Motor neuron (in vitro differentiated cells): ENCODE results near the gene PRIM1. TPM values are rescaled to one million over a fixed set of nuclear protein-coding genes. Genes with fewer than 3 reads are reported as not detected.

Experiments
- ATAC-seq, 8 experiments: fragments of 200-7000 bp; cut with Tn5 transposase; replicated peaks in 6 of 8; 2 replicates each; pipeline ENCODE4 v1.8.0; 2021; ENCODE audit warnings: mild to moderate bottlenecking in 8 of 8, moderate library complexity in 8 of 8
- H3K27ac ChIP-seq, 2 donors: fragments of 250-450 bp; sonication (Bioruptor Pico); 2 replicates each; pipeline ENCODE4 v1.9.0; 2021; ENCODE audit warnings: antibody characterized with exemption in 2 of 2, mild to moderate bottlenecking in 2 of 2, moderate library complexity in 1 of 2
- H3K4me1 ChIP-seq, 2 donors: fragments of 250-450 bp; sonication (Bioruptor Pico); replicated peaks in 1 of 2; 2 replicates each; pipeline ENCODE4 v1.6.1; 2021; ENCODE audit warnings: antibody characterized with exemption in 2 of 2, mild to moderate bottlenecking in 2 of 2, moderate library complexity in 1 of 2
- H3K4me3 ChIP-seq, 5 donors: fragments of 250-450 bp; sonication (Bioruptor Pico); 2 replicates each; pipeline ENCODE4 v1.9.0; 2021; ENCODE audit warnings: antibody characterized with exemption in 5 of 5, mild to moderate bottlenecking in 5 of 5, moderate library complexity in 4 of 5
- WGBS, 10 experiments: fragments of 450-650 bp; shearing (Covaris generic); methylation state at CpG; one replicate each; pipeline ENCODE4 v1.0.0; 2022; 5-methylcytosine and 5-hydroxymethylcytosine counted together
- in situ Hi-C, 9 experiments: fragments of 400-800 bp; cut with MboI; loops; one replicate each; pipeline ENCODE4 v1.15.0; 2021; ENCODE audit warnings: low sequenced_read_pairs in 9 of 9, low pct_unique_long_range_greater_than_20kb in 2 of 9; ENCODE audit not compliant: unreplicated experiment in 9 of 9
- total RNA-seq, 8 experiments: library from RNA; unstranded; fragments of 300-600 nt; gene quantifications; 2 replicates each; pipeline versions ENCODE4 v1.2.3 to v1.2.4, GENCODE V29; 2022

The PRIM1 gene
- total RNA-seq, 8 experiments from 2014 or later = 2.7 to 33.1 (median 18.7) TPM

GRCh38 chr12:56776654-56777053, 24.5 kb upstream of the PRIM1 start:
- Histone ChIP-seq H3K4me3 (no peak overlapping the region), H3K27ac (no peak overlapping the region), H3K4me1 (no peaks in the 10 kb centered on the region)
- ATAC-seq = no peak
- 90 to 100% (median 100%) methylated on average over 1 to 3 of the region's 3 CpGs for WGBS, 10 experiments
- in situ Hi-C loops = no loop called here

DNA sequence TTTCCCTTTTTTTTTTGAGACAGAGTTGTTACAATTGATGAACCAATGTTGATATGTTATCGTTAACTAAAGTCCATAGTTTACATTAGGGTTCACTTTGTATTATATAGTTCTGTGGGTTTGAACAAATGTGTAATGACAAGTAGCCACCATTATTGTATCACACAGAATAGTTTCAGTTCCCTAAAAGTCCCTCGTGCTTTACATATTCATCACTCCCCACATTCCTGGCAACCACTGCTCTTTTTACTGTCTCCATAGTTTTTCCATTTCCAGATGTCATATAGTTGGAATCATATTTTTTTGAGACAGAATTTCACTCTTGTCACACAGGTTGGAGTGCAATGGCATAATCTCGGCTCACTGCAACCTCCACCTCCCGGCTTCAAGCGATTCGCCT, 23.5 kb upstream of the PRIM1 start:
- Histone ChIP-seq H3K4me3 (no peak overlapping the region), H3K27ac (no peak overlapping the region), H3K4me1 (no peaks in the 10 kb centered on the region)
- peak in 2 of 8 experiments; percentile 75 to 79 for ATAC-seq
- WGBS, 10 experiments = 0 to 100% (median 90%) methylated on average over 1 to 6 of the region's 6 CpGs
- in situ Hi-C loops = no loop called here

GRCh38 chr12:56773113-56773512, 21.0 kb upstream of the PRIM1 start:
- H3K4me1 ChIP-seq = no peaks in the 10 kb centered on the region
- no peak for ATAC-seq
- in situ Hi-C loops = loop anchor here in 1 of 9 experiments (25.0 kb wide), 1 partner anchor 214 kb away; a partner anchor contains a TSS
- WGBS, 10 experiments = 33 to 93% (median 71%) methylated on average over 1 to 2 of the region's 2 CpGs; no CpG with 5 or more reads in 3 of the 10 experiments
- H3K27ac ChIP-seq = no peak overlapping the region
- no peak overlapping the region for H3K4me3 ChIP-seq

DNA sequence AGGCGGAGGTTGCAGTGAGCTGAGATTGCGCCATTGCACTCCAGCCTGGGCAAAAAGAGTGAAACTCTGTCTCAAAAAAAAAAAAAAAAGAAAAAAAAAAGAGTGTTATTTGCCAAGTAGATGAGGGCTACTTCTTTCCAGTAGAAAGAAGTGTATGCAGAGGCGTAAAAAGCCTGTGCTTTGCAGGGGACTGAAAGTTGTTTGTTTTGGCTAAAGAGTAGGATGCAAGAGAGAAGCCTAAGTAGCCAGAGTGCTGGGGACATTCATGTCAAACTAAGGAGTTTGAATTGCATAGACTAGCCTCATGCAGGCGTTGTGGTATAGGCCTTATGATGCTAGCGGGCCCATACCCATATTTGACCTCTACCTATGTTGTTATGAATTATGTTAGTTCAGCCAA, 20.5 kb upstream of the PRIM1 start:
- peak in 1 of 8 experiments; percentile 22 for ATAC-seq
- no peak overlapping the region for H3K4me3 ChIP-seq
- 50 to 100% (median 78%) methylated on average over 1 to 4 of the region's 5 CpGs for WGBS, 10 experiments
- in situ Hi-C loops = loop anchor here in 1 of 9 experiments (25.0 kb wide), 1 partner anchor 215 kb away; a partner anchor contains a TSS
- H3K27ac ChIP-seq = no peak overlapping the region
- no peaks in the 10 kb centered on the region for H3K4me1 ChIP-seq

DNA sequence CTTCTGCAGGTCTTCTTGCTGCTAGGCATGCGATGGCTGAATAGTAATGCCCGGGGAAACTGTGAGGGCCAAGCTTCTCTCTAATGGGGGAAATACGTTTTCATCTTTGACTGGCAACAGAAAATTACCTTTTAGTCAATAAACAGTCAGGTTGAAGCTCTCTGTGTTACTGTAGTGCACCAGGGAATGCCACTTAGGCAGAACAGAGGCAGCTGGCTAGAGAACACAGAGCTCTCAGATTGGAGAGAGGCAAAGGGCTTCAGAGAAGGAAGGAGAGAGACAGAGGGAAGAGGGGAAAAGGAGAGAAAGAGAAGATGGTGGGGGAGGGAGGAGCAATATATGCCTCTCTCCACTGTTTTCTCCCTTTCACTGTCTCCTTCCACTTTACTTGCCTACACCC, 17.7 kb upstream of the PRIM1 start:
- Histone ChIP-seq H3K4me1 (no peaks in the 10 kb centered on the region), H3K4me3 (no peak overlapping the region), H3K27ac (no peak overlapping the region)
- 40 to 100% (median 80%) methylated on average over 1 to 3 of the region's 3 CpGs; no CpG with 5 or more reads in 5 of the 10 experiments for WGBS, 10 experiments
- in situ Hi-C loops = loop anchor here in 3 of 9 experiments (10.0 to 25.0 kb wide), 3 partner anchors 215 to 225 kb away; a partner anchor contains a TSS
- no peak for ATAC-seq

DNA sequence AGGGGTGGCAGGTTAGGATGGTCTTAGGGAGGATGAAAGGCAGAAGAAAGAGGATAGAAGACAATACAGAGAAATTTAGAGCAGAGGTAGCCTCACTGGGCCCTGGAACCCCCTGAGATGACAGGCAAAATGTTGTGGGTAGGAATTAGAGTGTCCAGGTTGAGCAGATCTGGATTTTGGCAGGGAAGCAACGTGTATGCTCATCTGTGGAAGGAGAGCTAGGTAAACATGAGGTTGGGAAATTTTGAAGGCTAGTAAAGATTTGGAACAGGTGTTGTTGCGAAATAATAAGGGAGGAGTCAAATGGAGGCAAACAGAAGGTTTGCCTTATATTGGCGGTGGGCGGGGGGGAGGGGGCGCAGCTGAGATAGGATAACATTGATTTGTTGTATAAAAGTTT, 16.3 kb upstream of the PRIM1 start:
- no peak for ATAC-seq
- in situ Hi-C loops = loop anchor here in 3 of 9 experiments (10.0 to 25.0 kb wide), 3 partner anchors 216 to 226 kb away; a partner anchor contains a TSS
- 0 to 83% (median 60%) methylated on average over 1 to 2 of the region's 5 CpGs; no CpG with 5 or more reads in 7 of the 10 experiments for WGBS, 10 experiments

DNA sequence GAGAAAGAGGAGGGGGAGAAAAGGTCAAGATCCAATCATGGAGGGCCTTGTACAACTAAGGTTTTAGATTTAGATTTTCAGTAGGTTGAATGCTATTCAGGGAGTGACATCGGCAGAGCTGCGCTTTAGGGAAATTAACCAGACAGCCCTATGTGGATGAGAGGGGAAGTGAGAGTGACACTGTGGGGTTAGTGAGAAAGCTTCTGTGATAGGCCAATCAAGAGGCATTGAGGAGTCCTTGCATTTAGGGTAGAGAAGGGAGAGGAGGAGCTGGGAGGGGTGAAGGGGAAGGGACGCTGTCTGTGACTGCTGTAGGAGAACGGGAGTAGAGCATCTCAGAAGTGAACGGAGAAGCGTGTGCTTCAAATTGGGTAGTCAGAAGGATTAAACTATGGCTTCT, 14.4 kb upstream of the PRIM1 start:
- no peak for ATAC-seq
- Histone ChIP-seq H3K4me1 (no peaks in the 10 kb centered on the region), H3K27ac (no peak overlapping the region), H3K4me3 (no peak overlapping the region)
- WGBS, 10 experiments = 75 to 100% (median 87%) methylated on average over 2 to 6 of the region's 6 CpGs; no CpG with 5 or more reads in 3 of the 10 experiments
- in situ Hi-C loops = loop anchor here in 3 of 9 experiments (10.0 to 25.0 kb wide), 3 partner anchors 218 to 228 kb away; a partner anchor contains a TSS

More for the DNA sequence above, 16.3 kb upstream of the PRIM1 start:
- H3K27ac ChIP-seq = no peak overlapping the region
- H3K4me3 ChIP-seq = no peak overlapping the region
- H3K4me1 ChIP-seq = no peaks in the 10 kb centered on the region

DNA sequence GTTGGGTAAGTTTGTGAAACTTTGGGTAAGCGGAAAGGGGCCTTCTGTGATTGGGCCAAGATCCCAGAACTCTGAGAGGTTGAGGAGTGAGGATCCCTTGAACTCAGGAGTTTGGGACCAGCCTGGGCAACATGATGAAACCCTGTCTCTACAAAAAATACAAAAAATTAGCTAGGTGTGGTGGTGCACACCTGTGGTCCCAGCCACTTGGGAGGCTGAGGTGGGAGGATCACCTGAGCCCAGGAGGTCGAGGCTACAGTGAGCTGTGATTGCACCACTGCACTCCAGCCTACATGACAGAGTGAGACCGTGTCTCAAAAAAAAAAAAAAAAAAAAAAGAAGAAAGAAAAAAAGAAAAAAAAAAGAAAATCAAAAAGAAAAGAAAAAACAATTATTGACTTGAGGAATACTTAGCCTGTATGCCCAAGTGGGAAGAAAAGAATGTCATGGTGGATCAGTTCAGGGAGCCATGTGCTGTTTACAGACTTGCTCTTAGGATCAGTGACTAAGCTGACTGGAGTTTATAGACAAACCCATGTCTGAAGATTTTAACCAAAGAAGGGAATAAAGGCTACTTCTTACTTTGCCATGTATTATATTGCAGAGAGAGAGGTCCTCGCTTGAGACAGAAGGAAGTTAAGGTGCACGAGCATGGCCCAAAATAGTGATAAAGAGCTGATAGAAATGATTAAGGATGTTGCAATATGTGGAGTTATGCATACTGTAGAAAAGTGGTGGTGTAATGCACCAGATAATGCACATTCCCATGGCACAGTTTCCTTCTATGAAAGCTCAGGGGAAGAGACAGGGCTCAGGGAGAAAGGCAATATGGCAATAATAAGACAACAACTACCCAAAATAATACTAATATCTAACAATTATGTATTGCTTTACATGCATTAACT, 11.9 kb upstream of the PRIM1 start:
- in situ Hi-C loops = loop anchor here in 3 of 9 experiments (10.0 to 25.0 kb wide), 3 partner anchors 221 to 231 kb away; a partner anchor contains a TSS
- peak in 1 of 8 experiments; percentile 9 for ATAC-seq
- no peak overlapping the region for H3K4me3 ChIP-seq
- 34 to 100% (median 68%) methylated on average over 1 to 4 of the region's 5 CpGs for WGBS, 10 experiments
- no peaks in the 10 kb centered on the region for H3K4me1 ChIP-seq
- H3K27ac ChIP-seq = no peak overlapping the region

DNA sequence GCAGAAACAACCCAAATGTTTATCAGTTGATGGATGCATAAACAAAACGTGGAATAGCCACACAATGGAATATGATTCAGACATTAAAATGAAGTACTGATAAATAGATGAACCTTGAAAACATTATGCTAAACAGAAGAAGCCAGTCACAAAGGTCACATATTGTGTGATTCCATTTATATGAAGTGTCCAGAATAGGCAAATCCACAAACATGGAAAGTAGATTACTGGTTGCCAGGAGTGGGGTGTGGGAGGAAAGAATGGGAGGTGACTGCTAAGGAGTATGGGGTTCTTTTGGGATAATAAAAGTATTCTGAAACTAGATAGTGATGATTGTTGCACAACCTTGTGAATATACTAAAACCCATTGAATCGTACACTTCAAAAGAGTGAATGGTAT, 9.7 kb upstream of the PRIM1 start:
- Histone ChIP-seq H3K4me1 (no peaks in the 10 kb centered on the region), H3K27ac (no peak overlapping the region), H3K4me3 (no peak overlapping the region)
- 0 to 89% (median 35%) methylated on average over 1 to 2 of the region's 2 CpGs for WGBS, 10 experiments
- ATAC-seq = peak in 2 of 8 experiments; percentile 59 to 68
- in situ Hi-C loops = loop anchor here in 3 of 9 experiments (10.0 to 25.0 kb wide), 3 partner anchors 223 to 233 kb away; a partner anchor contains a TSS

DNA sequence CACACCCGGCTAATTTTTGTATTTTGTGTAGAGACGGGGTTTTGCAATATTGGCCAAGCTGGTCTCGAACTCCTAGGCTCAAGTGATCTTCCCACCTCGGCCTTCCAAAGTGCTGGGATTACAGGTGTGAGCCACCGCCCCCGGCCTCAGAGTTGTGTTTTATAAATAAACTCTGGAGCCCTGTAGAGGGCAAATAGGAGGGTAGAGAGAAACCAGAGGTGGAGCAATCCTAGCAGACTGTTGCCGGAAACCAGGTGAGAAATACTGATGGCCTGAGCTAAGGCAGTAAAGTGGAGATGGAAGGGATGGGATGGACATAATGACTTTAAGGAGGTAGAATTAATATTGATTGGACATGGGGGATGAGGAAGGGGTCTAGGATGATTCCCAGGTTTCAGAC, 8.3 kb upstream of the PRIM1 start:
- WGBS, 10 experiments = 0 to 100% (median 69%) methylated on average over 1 to 6 of the region's 7 CpGs; no CpG with 5 or more reads in 4 of the 10 experiments
- Histone ChIP-seq H3K27ac (no peak overlapping the region), H3K4me1 (no peaks in the 10 kb centered on the region), H3K4me3 (no peak overlapping the region)
- in situ Hi-C loops = loop anchor here in 3 of 9 experiments (10.0 to 25.0 kb wide), 3 partner anchors 224 to 234 kb away; a partner anchor contains a TSS
- no peak for ATAC-seq

GRCh38 chr12:56759263-56759908, 7.3 kb upstream of the PRIM1 start:
- ATAC-seq = no peak
- Histone ChIP-seq H3K4me1 (no peaks in the 10 kb centered on the region), H3K27ac (no peak overlapping the region), H3K4me3 (no peak overlapping the region)
- 16 to 100% (median 85%) methylated on average over 2 to 6 of the region's 6 CpGs; no CpG with 5 or more reads in 1 of the 10 experiments for WGBS, 10 experiments
- in situ Hi-C loops = loop anchor here in 3 of 9 experiments (5.0 to 25.0 kb wide), 4 partner anchors 75 to 228 kb away; a partner anchor contains a TSS

DNA sequence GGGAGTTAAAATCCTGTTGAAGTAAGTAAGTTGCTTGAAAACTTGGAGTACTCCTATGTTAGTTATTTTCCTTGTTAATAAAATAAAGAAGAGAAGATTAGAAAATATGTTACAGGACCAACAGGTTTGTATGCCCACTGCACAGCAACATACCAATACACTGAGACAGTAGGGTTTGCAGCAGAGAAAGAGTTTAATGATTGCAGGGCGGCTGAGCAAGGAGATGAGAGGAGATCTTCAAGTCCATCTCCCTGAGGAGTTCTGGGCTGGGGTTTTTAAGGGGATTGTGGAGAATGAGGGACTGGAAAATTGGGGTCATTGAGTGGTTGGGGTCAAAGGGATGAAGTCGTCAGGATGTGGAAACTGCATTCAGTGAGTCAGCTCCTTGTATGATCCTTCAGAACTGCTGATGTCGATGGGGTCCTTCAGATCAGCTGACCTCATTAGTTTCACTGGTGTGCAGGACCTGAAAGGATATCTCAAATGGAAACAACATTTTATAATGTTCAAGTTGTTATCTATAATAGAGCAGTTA, 6.7 kb upstream of the PRIM1 start:
- in situ Hi-C loops = loop anchor here in 3 of 9 experiments (5.0 to 25.0 kb wide), 4 partner anchors 76 to 229 kb away; a partner anchor contains a TSS

More for the DNA sequence above, 6.7 kb upstream of the PRIM1 start:
- ATAC-seq = no peak
- WGBS, 10 experiments = 33 to 100% (median 83%) methylated on average over 1 to 3 of the region's 3 CpGs; no CpG with 5 or more reads in 3 of the 10 experiments
- H3K27ac ChIP-seq = no peak overlapping the region
- H3K4me3 ChIP-seq = no peak overlapping the region
- no peaks in the 10 kb centered on the region for H3K4me1 ChIP-seq
